ENCODE data around the gene CEP72.
"Not testable (repeated sequence)": the region's sequence is repeated elsewhere in the genome, so short reads cannot be mapped to it uniquely, and the experiment has no call there.

The CEP72 gene

DNA sequence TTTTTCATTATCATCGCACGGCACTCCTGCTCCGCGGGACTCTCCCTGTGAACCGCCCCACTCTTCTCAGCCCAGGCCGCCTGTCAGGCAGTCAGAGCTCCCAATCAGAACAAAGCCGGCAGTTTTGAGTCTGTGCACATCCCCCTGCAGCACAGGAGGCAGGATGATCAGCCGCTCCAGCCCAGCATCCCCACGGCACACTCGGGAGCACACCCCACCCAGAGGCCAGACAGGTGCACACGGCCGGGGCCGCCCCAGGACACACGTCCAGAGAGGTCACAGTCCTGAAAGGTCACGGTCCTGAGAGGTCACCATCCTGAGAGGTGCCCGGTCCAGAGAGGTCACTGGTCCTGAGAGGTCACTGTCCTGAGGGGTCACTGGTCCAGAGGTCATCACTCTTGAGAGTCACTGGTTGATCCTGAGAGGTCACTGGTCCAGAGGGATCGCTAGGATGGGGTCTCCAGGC, 72.6 kb downstream of the CEP72 start:
- no peak for DNase-seq (ENCODE audit: low spot score)

DNA sequence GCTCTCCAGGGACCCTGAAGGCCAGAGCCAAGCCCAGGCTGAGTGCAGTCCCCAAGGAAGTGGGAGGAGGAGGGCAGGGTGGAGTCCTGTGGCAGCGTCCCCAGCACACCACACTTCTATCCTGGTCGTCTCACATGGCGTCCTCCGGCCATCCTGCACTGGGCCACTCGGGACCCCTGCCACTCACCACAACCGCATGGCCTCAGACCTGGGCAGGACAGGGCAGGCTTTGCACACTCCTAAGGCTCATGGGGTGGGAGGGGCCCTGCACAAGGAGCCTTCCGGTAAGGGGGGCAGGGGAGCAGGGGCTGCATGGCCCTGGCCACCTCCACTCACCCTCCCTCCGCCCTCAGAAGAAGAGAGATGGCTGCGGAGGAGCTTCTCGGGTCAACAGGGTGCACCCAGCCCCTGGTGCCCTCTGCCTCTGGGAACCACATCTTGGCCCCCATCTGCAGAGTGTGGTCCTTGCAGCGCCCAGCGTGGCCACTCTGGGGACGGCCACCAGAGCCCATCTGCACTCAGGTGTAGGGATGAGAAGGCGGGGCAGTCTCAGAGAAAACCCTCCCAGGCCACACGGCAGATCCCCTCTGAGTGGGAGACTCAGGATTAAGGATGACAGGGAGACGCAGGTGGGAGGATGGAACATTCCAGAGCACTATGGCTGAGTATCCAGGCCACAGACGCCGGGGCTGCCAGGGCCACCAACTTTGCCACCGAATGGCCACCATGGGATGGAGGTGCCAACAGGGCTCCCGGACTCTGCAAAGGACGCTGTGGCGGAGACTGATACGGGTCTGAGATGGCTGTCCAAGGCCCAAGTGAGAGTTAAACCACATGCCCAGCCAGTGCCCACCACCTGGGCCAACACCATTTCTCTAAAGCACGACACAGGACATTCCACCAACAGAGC, 73.4 kb downstream of the CEP72 start:
- DNase-seq (ENCODE audit: low spot score), result no peak

DNA sequence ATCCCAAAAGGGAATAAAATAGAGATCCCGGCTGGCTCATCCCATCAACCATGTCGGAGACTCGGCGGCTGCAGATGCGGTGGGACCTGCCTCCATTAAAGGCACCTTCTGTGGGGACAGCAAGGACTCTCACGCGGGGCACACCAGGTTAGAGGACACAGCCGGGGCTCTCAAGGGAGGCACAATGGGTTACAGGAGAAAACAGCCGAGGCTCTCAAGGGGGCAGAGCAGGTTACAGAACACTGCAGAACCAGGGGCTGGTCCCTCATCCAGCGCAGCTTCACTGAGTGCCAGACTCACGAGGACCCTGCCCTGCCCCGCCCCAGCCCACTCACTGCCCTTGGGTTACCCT, 74.0 kb downstream of the CEP72 start:
- not testable (repeated sequence) for DNase-seq (ENCODE audit: low spot score)

DNA sequence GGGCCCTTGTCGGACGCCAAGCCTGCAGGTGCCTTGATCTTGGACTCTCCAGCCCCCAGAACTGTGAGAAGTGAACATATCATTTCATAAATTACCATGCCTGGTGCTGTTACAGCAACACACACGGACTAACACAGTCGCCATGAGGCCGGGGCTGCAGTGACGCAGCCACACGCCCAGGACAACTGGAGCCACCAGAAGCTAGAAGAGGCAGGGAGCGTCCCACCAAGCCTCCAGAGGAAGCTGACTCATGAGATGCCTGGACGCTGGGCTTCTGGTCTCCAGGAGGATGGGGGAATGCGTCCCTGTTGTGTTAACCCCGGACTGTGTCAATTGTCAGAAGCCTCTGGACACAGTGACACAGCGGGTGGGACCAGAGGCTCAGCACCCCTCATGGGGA, 74.8 kb downstream of the CEP72 start:
- DNase-seq (ENCODE audit: low spot score), result not testable (repeated sequence)

DNA sequence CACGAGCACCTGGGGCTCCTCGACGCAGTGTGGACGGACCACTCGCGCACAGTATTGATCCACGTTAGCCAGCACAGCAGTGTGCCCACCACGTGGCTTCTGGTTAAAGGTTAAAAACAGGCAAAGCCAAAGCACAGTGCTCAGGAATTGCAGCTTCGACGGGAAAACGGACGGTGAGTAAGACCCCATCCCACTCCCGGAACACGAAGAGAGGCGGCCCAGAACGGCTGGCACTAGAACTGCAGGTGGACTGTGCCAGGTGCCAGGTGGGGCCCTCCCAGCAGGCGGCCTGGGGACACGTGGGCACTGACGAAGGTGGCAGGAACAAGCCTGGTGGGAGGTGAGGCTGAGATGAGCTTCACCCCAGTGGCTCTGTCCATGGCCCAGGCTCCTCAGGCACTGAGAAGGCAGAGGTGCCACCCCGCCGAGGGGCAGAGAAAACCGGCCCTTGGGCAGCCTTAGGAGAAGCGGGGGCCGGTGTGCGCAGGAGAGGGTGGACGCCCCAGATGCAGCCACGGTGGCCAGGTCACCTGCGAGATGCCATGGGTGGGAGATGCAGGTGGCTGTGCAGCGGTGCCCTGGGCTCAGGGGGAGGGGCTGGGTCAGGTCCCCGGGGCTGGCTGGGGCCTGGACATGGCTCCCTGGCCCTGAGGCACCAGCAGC, 76.3 kb downstream of the CEP72 start:
- not testable (repeated sequence) for DNase-seq (ENCODE audit: low spot score)

DNA sequence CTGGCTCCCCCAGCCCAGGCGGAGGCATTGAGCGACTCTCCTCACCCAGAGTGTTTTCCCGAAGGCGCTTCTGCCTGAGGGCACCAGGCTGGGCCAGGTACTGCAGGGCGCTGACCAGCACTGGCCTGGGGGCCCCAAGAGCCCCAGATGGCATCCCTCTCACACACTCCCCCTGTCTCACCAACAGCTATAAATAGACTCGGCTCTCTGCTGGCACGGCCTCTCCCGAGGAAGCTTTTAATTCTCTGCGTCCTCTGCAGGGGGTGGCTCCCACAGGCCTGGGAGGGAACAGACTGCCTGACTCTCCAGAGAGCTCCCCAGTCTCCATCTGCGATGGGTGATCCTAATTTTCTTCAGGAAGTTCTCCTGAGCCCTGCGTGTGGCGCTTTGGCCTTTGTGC, 78.2 kb downstream of the CEP72 start:
- DNase-seq (ENCODE audit: low spot score), result not testable (repeated sequence)

DNA sequence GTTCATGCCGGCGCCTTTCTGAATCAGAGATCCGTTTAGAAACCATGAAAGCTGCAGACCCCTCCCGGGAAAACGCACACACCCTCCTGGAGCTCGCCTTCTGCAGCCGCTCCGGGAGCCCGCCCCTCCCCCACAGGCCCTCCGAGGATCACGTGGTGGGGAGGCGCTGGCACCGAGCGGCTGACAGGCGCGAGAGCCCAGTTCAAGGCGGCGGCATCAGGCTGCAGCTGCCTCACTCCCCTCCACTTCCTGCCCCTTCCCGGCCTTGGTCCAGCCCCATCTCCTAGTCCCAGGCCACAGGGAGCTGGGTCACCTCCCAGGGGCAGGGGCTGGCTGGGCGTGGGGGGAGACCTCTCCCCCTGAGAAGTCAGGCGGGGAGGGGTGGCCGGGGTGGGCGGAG, 78.9 kb downstream of the CEP72 start:
- DNase-seq (ENCODE audit: low spot score), result not testable (repeated sequence)

DNA sequence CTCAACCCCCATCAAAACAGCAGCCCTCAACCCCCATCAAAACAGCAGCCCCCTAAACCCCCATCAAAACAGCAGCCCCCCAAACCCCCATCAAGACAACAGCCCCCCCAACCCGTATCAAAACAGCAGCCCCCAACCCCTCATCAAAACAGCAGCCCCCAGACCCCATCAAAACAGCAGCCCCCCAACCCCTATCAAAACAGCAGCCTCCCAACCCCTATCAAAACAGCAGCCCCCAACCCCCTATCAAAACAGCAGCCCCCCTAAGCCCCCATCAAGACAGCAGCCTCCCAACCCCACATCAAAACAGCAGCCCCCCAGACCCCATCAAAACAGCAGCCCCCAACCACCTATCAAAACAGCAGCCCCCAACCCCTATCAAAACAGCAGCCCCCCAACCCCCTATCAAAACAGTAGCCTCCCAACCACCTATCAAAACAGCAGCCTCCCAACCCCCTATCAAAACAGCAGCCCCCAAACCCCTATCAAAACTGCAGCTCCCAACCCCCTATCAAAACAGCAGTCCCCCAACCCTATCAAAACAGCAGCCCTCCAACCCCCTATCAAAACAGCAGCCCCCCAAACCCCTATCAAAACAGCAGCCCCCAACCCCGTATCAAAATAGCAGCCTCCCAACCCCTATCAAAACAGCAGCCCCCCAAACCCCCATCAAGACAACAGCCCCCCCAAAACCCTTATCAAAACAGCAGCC, 79.8 kb downstream of the CEP72 start:
- no peak for DNase-seq (ENCODE audit: low spot score)

DNA sequence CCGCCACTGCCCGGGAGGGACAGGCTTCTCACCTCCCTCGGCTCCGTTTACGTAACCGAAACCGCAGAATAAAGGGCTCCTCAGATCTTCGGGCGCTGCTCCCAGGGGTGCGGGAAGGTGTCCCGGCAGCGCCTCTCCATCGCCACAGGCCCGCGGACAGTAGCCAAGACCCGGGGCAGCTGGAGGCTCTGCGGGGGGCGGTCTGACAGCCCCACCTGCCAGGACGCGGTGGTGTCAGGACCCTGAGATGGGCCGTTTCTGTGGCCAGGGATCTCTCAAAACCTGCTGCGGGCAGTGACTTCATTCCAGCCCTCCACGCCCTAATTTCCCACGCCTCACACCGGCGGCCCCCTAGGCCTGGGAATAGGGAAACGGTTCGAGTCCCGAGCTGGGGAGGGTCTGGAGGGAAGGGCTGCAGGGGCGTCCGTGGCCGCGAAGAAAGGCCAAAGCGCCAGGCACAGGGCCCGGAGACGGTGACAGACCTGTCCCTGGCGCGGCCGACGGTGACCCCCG, 80.4 kb downstream of the CEP72 start:
- not testable (repeated sequence) for DNase-seq (ENCODE audit: low spot score)

DNA sequence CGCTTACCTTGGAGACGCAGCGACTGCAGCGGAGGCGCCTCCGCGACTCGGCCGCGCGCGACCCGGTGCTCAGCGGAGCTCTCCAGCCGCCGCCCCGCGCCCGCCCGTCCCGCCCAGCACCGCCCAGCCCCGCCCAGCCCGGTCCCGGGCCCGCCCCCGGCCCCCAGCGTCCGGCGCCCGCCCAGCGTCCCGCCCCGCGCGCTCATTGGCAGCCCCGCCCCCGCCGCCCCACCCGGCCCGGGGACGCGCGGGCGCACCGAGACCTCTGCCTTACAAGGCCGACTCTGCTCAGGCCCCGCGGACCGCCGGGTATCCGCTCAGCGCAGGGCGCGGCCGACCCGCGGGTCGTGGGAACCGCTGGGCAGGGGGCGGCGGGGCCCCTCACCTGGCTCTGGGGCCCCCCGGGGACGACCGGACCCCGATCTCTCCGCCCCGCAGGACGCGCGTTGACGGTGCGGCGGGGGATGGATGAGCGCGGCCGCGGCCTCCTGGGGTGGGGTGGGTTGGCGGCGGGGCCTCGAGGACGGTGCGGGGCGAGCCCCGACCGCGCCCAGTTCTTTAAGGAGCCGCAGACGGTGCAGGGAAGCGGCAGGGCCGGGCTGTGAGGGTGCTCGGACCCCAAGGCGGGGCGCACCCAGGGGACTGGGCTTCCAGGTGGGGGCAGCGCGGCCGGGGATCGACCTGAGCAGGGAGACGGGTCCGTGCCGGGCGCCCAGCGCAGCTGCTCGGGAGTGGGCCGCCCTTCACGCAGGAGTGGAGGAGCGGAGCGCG, 81.3 kb downstream of the CEP72 start, which contains the start of gene TPPP:
Gene TPPP, minus strand, starts transcription at position 82 of the 771 bp plus-strand sequence. CDS start 15,292 bp downstream, outside the sequence.
- not testable (repeated sequence) for DNase-seq (ENCODE audit: low spot score)

DNA sequence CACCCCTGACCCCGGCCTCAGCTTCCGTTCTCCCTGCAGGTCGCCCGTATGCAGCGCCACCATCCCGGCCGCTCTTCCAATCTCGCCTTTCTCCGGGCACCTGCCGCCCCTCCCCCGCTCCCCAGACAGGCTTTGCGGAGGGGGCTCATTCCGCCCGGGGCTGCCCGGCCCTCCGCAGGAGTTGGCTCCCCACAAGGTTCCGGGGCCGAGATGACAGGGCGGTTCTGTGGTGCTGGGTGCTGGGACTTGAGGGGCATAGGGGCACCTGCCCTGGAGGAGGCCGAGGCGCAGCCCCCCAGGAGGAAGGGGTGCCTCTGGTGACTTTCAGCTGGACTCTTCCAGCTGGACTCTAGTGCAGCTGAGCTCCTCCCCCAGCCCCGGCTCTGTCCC, 81.9 kb downstream of the CEP72 start:
- DNase-seq (ENCODE audit: low spot score), result not testable (repeated sequence)

DNA sequence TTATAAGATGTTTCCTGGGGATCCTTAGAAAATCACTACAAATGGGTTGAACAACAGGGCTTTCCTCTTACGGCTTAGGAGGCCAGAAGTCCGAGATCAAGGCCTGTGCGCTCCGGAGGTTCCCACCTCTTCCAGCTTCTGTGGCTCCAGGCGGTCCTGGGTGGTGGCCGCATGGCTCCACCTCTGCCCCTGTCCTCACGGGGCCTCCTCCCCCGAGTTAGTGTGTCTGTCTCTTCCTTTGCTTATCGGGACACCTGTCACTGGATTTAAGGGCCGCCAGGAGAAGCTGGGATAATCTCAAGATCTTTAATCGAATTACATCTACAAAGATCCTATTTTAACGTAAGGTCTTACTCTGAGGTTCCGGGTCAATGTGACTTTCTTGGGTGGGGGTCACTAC, 83.3 kb downstream of the CEP72 start:
- not testable (repeated sequence) for DNase-seq (ENCODE audit: low spot score)

DNA sequence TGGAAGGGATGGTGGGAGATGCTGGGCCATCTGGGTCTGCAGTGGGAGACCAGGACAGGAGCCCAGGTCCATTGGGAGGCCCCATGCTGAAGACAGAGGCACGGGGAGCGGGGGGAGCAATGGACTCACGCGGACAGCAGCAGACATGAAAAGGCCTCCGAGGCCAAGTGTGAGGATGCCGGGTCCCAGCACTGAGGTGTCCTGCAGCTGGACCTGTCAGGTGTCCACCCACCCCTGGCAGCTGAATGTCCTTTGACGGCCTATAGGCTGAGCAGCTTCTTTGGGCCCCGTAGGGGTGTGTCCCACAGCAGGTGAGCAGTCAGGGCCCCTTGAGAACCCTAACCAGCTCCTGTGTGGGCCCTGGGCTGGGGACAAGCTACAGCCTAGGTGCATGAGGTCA, 84.1 kb downstream of the CEP72 start:
- not testable (repeated sequence) for DNase-seq (ENCODE audit: low spot score)

DNA sequence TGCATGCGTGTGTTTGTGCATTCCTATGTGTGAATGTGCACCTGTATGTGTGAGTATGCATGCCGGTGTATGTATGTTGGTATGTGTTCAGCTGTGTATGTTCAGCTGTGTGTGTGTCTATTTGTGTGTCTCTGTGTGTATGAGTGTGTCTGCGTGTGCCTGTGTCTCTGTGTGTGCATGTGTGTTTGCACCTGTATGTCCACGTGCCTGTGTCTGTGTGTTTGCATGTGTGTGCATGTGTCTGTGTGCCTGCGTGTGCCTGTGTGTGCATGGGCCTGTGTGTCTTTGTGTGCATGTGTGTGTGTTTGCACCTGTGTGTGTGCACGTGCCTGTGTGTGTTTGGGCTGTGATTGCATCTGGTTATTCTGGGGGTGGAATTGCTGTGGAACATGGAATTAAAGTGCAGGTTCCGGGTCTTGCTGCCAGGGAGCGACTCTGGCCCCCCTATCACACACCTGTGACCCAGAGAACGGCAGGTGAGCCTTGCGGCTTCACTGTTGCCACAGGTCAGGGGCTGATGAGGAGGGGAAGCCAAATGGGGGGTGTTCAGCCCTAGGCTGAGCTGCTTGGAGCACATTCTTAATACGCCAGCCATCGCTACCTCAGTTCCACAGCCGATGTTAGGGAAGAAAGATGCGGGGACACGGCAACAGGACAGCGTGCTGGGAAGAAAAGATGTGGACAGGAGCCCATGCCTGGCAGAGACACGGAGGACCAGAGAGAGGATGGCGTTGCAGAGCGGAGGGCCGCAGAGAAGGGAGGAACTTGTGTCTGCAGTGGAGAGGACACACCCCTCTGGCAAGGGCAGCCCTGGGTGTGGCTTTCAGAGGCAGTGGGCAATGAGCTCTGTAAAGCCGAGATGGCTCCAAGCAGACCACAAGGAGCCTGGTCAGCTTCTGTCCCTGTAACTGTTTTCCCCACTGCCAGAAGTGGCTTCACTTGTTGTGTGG, 84.9 kb downstream of the CEP72 start:
- not testable (repeated sequence) for DNase-seq (ENCODE audit: low spot score)

Measured in NAMALWA (cell line).